GM21390 (cell line): Measurements from ENCODE around the gene FN3K.
A peak's percentile ranks its signal among the peaks of the same experiment; 100 is the strongest.

Experiments used
- ATAC-seq: cut with Tn5 transposase; IDR thresholded peaks from one replicate; pipeline ENCODE4 v1.9.1; 2021; ENCODE audit not compliant: unreplicated experiment

Gene FN3K

GRCh38 chr17:82703036-82703745 is 32.2 kb upstream of the FN3K start:
- ATAC-seq: no peak

- no peak for ATAC-seq
These were observed 31.2 kb upstream of the FN3K start for GRCh38 chr17:82703935-82704865.

GRCh38 chr17:82704886-82705285 is 30.5 kb upstream of the FN3K start:
- ATAC-seq: no peak

- ATAC-seq: no peak
These were observed 29.7 kb upstream of the FN3K start for GRCh38 chr17:82705756-82706155.

- no peak for ATAC-seq
These were observed 26.3 kb upstream of the FN3K start for GRCh38 chr17:82709024-82709675.

GRCh38 chr17:82709676-82710498 is 25.5 kb upstream of the FN3K start:
- ATAC-seq: no peak

GRCh38 chr17:82710499-82711232 is 24.7 kb upstream of the FN3K start:
- ATAC-seq: no peak

GRCh38 chr17:82713071-82713723 is 22.2 kb upstream of the FN3K start:
- no peak for ATAC-seq

- ATAC-seq: peak; percentile 47
These were observed 19.0 kb upstream of the FN3K start, which contains the start of gene FN3KRP for GRCh38 chr17:82716203-82717010. Gene FN3KRP, plus strand, starts transcription at chr17:82716706. Its CDS starts 50 bp downstream, at chr17:82716756.

GRCh38 chr17:82718986-82719685 is 16.3 kb upstream of the FN3K start:
- no peak for ATAC-seq

- no peak for ATAC-seq
These were observed 15.2 kb upstream of the FN3K start for GRCh38 chr17:82720204-82720603.

GRCh38 chr17:82722341-82723013 is 12.9 kb upstream of the FN3K start:
- no peak for ATAC-seq

GRCh38 chr17:82723169-82723807 is 12.1 kb upstream of the FN3K start:
- ATAC-seq: no peak

GRCh38 chr17:82726427-82726826 is 9.0 kb upstream of the FN3K start:
- ATAC-seq: no peak

- ATAC-seq: no peak
These were observed 5.7 kb upstream of the FN3K start for GRCh38 chr17:82729479-82730260.

GRCh38 chr17:82732118-82732743 is 3.2 kb upstream of the FN3K start:
- ATAC-seq: no peak
